Endothelial cell (in vitro differentiated cells): ENCODE measurements around the gene GPC5. TPM values are rescaled to one million over a fixed set of nuclear protein-coding genes. Genes with fewer than 3 reads are reported as not detected.

Experiments
- DNase-seq: peaks from one replicate; pipeline ENCODE4 v3.0.0; 2021; ENCODE audit warnings: low spot score
- H3K27ac Mint-ChIP-seq: one replicate; pipeline ENCODE4 v1.8.0; 2021; ENCODE audit warnings: mixed read lengths, inconsistent platforms; ENCODE audit not compliant: unreplicated experiment
- H3K27me3 Mint-ChIP-seq: one replicate; pipeline ENCODE4 v1.8.0; 2021; ENCODE audit warnings: mild to moderate bottlenecking, moderate library complexity, mixed read lengths, inconsistent platforms; ENCODE audit not compliant: unreplicated experiment
- H3K36me3 Mint-ChIP-seq: one replicate; pipeline ENCODE4 v1.8.0; 2021; ENCODE audit warnings: mild to moderate bottlenecking, low read depth, mixed read lengths, inconsistent platforms; ENCODE audit not compliant: unreplicated experiment
- H3K4me1 Mint-ChIP-seq: one replicate; pipeline ENCODE4 v1.8.0; 2021; ENCODE audit warnings: mild to moderate bottlenecking, mixed read lengths, inconsistent platforms; ENCODE audit not compliant: unreplicated experiment
- H3K4me3 Mint-ChIP-seq: one replicate; pipeline ENCODE4 v1.8.0; 2021; ENCODE audit warnings: mild to moderate bottlenecking, mixed read lengths, inconsistent platforms; ENCODE audit not compliant: unreplicated experiment
- H3K9me3 Mint-ChIP-seq: one replicate; pipeline ENCODE4 v1.8.0; 2021; ENCODE audit warnings: mixed read lengths, inconsistent platforms; ENCODE audit not compliant: unreplicated experiment
- CTCF ChIP-seq: fragments of 200-600 bp; sonication (generic); IDR thresholded peaks from one replicate; pipeline ENCODE4 v1.5.0; 2021; ENCODE audit warnings: antibody characterized with exemption; ENCODE audit not compliant: unreplicated experiment
- total RNA-seq: library from RNA; stranded (reverse); fragmentation: NEBNext Ultra II Directional; extraction: Animal tissue kit (Norgen Biotek cat#: 25700); gene quantifications from one replicate; pipeline ENCODE4 v1.2.1, GENCODE V29; 2021; ENCODE audit not compliant: unreplicated experiment

GPC5 gene
- total RNA-seq, 1 donor from 2014 or later, result not detected

GRCh38 chr13:91710733-91711132 is 312.3 kb downstream of the GPC5 start:
- no peak overlapping the region for H3K27ac Mint-ChIP-seq
- no peak overlapping the region for H3K4me3 Mint-ChIP-seq
- no peak for TF ChIP-seq CTCF
- no peak for DNase-seq
- no peaks in the 10 kb centered on the region for H3K4me1 Mint-ChIP-seq
- H3K36me3 Mint-ChIP-seq, result no peaks in the 10 kb centered on the region
- H3K27me3 Mint-ChIP-seq, result peaks cover 2% of the 10 kb centered on the region
- no peaks in the 10 kb centered on the region for H3K9me3 Mint-ChIP-seq

- DNase-seq, result no peak
- H3K27me3 Mint-ChIP-seq, result no peaks in the 10 kb centered on the region
- no peaks in the 10 kb centered on the region for H3K4me1 Mint-ChIP-seq
- H3K4me3 Mint-ChIP-seq, result no peak overlapping the region
- no peaks in the 10 kb centered on the region for H3K9me3 Mint-ChIP-seq
- no peak for TF ChIP-seq CTCF
- no peak overlapping the region for H3K27ac Mint-ChIP-seq
- no peaks in the 10 kb centered on the region for H3K36me3 Mint-ChIP-seq
These were observed 316.4 kb downstream of the GPC5 start for GRCh38 chr13:91714855-91715254.

- H3K27ac Mint-ChIP-seq, result no peak overlapping the region
- TF ChIP-seq CTCF, result no peak
- H3K4me3 Mint-ChIP-seq, result no peak overlapping the region
- no peaks in the 10 kb centered on the region for H3K4me1 Mint-ChIP-seq
- DNase-seq, result no peak
- H3K36me3 Mint-ChIP-seq, result no peaks in the 10 kb centered on the region
- H3K9me3 Mint-ChIP-seq, result no peaks in the 10 kb centered on the region
- H3K27me3 Mint-ChIP-seq, result no peaks in the 10 kb centered on the region
These were observed 318.1 kb downstream of the GPC5 start for GRCh38 chr13:91716436-91717065.

GRCh38 chr13:91719033-91719432 is 320.6 kb downstream of the GPC5 start:
- Mint-ChIP-seq H3K4me3 (no peak overlapping the region), H3K27ac (no peak overlapping the region), H3K9me3 (no peaks in the 10 kb centered on the region), H3K36me3 (no peaks in the 10 kb centered on the region), H3K27me3 (no peaks in the 10 kb centered on the region), H3K4me1 (no peaks in the 10 kb centered on the region)
- no peak for DNase-seq
- TF ChIP-seq CTCF, result no peak

- Mint-ChIP-seq H3K4me3 (no peak overlapping the region), H3K27ac (no peak overlapping the region), H3K36me3 (no peaks in the 10 kb centered on the region), H3K27me3 (no peaks in the 10 kb centered on the region), H3K4me1 (no peaks in the 10 kb centered on the region), H3K9me3 (no peaks in the 10 kb centered on the region)
- no peak for DNase-seq
- TF ChIP-seq CTCF, result no peak
These were observed 323.0 kb downstream of the GPC5 start for GRCh38 chr13:91721413-91721812.
